Endothelial cell (in vitro differentiated cells): ENCODE results near the gene AKAP8L. TPM values are rescaled to one million over a fixed set of nuclear protein-coding genes. Genes with fewer than 3 reads are reported as not detected.

Experiments
- DNase-seq: peaks from one replicate; pipeline ENCODE4 v3.0.0; 2021; ENCODE audit warnings: low spot score
- H3K27ac Mint-ChIP-seq: one replicate; pipeline ENCODE4 v1.8.0; 2021; ENCODE audit warnings: mixed read lengths, inconsistent platforms; ENCODE audit not compliant: unreplicated experiment
- H3K27me3 Mint-ChIP-seq: one replicate; pipeline ENCODE4 v1.8.0; 2021; ENCODE audit warnings: mild to moderate bottlenecking, moderate library complexity, mixed read lengths, inconsistent platforms; ENCODE audit not compliant: unreplicated experiment
- H3K36me3 Mint-ChIP-seq: one replicate; pipeline ENCODE4 v1.8.0; 2021; ENCODE audit warnings: mild to moderate bottlenecking, low read depth, mixed read lengths, inconsistent platforms; ENCODE audit not compliant: unreplicated experiment
- H3K4me1 Mint-ChIP-seq: one replicate; pipeline ENCODE4 v1.8.0; 2021; ENCODE audit warnings: mild to moderate bottlenecking, mixed read lengths, inconsistent platforms; ENCODE audit not compliant: unreplicated experiment
- H3K4me3 Mint-ChIP-seq: one replicate; pipeline ENCODE4 v1.8.0; 2021; ENCODE audit warnings: mild to moderate bottlenecking, mixed read lengths, inconsistent platforms; ENCODE audit not compliant: unreplicated experiment
- H3K9me3 Mint-ChIP-seq: one replicate; pipeline ENCODE4 v1.8.0; 2021; ENCODE audit warnings: mixed read lengths, inconsistent platforms; ENCODE audit not compliant: unreplicated experiment
- total RNA-seq: library from RNA; stranded (reverse); fragmentation: NEBNext Ultra II Directional; extraction: Animal tissue kit (Norgen Biotek cat#: 25700); gene quantifications from one replicate; pipeline ENCODE4 v1.2.1, GENCODE V29; 2021; ENCODE audit not compliant: unreplicated experiment
- TF ChIP-seq, protein P1 (sequence below): fragments of 200-600 bp; sonication (generic); IDR thresholded peaks from one replicate; pipeline ENCODE4 v1.5.0; 2021; ENCODE audit warnings: antibody characterized with exemption; ENCODE audit not compliant: unreplicated experiment

The AKAP8L gene
- total RNA-seq, 1 donor from 2014 or later, result 160 TPM

DNA sequence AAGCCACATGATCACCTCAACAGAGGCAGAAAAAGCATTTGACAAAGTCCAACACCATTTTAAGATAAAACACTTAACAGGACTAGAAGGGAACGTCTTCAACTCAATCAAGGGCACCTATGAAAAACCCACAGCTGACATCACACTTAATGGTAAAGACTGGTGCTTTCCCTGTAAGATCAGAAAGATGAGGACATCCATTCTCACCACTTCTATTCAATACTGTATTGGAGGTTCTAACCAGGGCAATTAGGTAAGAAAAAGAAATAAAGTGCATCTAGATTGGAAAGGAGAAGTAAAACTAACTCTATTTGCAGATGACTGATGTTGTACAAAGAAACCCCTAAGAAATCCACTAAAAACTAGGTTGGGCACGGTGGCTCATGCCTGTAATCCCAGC, 28.0 kb downstream of the AKAP8L start:
- TF ChIP-seq, protein P1, sequence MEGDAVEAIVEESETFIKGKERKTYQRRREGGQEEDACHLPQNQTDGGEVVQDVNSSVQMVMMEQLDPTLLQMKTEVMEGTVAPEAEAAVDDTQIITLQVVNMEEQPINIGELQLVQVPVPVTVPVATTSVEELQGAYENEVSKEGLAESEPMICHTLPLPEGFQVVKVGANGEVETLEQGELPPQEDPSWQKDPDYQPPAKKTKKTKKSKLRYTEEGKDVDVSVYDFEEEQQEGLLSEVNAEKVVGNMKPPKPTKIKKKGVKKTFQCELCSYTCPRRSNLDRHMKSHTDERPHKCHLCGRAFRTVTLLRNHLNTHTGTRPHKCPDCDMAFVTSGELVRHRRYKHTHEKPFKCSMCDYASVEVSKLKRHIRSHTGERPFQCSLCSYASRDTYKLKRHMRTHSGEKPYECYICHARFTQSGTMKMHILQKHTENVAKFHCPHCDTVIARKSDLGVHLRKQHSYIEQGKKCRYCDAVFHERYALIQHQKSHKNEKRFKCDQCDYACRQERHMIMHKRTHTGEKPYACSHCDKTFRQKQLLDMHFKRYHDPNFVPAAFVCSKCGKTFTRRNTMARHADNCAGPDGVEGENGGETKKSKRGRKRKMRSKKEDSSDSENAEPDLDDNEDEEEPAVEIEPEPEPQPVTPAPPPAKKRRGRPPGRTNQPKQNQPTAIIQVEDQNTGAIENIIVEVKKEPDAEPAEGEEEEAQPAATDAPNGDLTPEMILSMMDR, result no peak
- H3K9me3 Mint-ChIP-seq, result no peaks in the 10 kb centered on the region
- H3K27me3 Mint-ChIP-seq, result peaks cover 2% of the 10 kb centered on the region
- H3K4me3 Mint-ChIP-seq, result no peak overlapping the region
- DNase-seq, result no peak
- peaks cover 24% of the 10 kb centered on the region for H3K36me3 Mint-ChIP-seq
- H3K27ac Mint-ChIP-seq, result no peak overlapping the region
- peaks cover 6% of the 10 kb centered on the region for H3K4me1 Mint-ChIP-seq

DNA sequence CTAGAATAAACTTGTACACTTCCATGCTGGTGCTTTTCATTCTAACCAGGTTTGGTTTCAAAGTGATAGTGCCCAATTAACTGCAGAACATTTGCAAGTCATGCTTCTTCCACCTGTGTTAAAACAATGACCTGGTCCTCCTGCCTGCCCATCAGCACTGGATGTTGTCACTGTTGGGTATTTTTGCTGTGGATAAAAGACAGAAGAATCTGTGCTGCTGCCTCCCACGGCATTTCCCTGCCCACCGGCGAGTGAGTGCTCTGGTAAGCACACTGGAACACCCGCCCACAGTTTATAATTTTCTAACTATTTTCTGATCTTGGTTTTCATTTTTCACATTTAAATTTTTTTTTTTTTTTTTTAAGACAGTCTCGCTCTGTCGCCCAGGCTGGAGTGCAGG, 36.9 kb downstream of the AKAP8L start:
- Mint-ChIP-seq H3K4me3 (peak overlapping the region; percentile 68), H3K4me1 (peaks cover 26% of the 10 kb centered on the region), H3K9me3 (no peaks in the 10 kb centered on the region), H3K36me3 (peaks cover 29% of the 10 kb centered on the region), H3K27me3 (peaks cover 16% of the 10 kb centered on the region), H3K27ac (peak overlapping the region; percentile 49)
- TF ChIP-seq, protein P1, result no peak
- DNase-seq, result no peak

DNA sequence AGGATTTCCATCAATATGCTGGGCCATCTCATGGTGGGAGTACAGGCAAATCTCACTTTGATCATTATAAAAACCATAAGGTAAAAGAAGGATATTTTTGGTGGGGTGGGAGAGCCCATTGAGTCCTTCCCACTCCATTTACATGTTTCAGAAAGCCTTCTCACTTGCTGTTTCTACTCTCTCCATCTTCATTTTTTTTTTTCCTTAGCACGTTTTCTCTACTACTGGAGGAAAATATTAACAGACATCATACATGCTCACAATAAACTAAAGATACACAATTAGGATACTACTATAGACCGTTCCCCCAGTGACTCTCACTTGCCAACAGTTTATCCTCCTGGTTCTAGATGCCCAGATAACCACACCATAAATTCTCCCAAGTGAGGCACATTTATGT, 37.4 kb downstream of the AKAP8L start:
- Mint-ChIP-seq H3K9me3 (no peaks in the 10 kb centered on the region), H3K27ac (peak overlapping the region; percentile 49), H3K27me3 (peaks cover 16% of the 10 kb centered on the region), H3K36me3 (peaks cover 26% of the 10 kb centered on the region), H3K4me1 (peaks cover 29% of the 10 kb centered on the region), H3K4me3 (peak overlapping the region; percentile 68)
- DNase-seq, result no peak
- TF ChIP-seq, protein P1, result no peak

DNA sequence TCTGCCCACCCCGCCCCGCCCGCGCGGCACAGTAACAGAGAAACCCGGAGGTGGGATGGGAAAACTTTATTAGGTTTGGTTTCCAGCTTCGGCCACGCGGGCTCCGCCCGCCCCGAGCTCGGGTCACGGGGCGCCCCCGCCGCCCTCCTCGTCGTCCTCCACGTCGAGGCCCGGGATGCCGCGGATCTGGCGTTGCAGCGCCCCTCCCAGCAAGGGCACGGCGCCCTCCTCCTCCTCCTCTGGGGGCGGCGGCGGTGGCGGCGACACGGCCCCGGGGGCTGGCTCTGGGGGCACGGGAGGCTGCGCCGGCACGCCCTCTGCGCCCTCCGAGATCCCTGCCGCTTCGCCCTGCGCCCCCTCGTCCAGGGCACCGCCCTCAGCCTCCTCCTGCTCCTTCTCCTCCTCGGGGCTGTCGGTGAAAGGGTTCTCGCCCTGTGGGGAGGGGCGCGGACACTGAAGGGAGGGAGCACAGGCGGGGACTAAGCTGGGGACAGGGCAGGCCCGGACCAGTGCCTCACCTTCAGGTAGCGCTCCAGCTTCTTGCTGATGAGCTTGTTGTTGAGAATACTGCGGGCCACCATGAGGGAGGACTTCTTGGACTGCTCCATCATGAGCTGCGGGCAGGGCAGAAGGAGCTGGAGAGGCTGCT, 38.7 kb downstream of the AKAP8L start:
- Mint-ChIP-seq H3K36me3 (peaks cover 24% of the 10 kb centered on the region), H3K4me1 (peaks cover 29% of the 10 kb centered on the region), H3K27ac (peak overlapping the region; percentile 71), H3K4me3 (peak overlapping the region; percentile 85), H3K9me3 (no peaks in the 10 kb centered on the region), H3K27me3 (peaks cover 16% of the 10 kb centered on the region)
- TF ChIP-seq, protein P1, result no peak
- peak; percentile 66 for DNase-seq
